ENCODE results near the gene LDOC1. TPM values are rescaled to one million over a fixed set of nuclear protein-coding genes. Genes with fewer than 3 reads are reported as not detected.

The LDOC1 gene
- polyA plus RNA-seq, 1 donor (not counting 4 experiments of a cell fraction or from before 2014, with no cell fraction given): 8.5 TPM

GRCh38 chrX:141183000-141183399 is 6.1 kb upstream of the LDOC1 start:
- H3K4me3 ChIP-seq (ENCODE audit: control insufficient read depth in 2 of 3, extremely low read depth in 1 of 3, insufficient read depth in 2 of 3, low read depth in 1 of 3, low read length in 3 of 3): no peak overlapping the region
- DNase-seq (ENCODE audit: low read depth, low spot score) (no peak), FAIRE-seq (no peak)
- no peaks in the 10 kb centered on the region for H3K27me3 ChIP-seq (ENCODE audit: control insufficient read depth, extremely low read depth, insufficient read depth, low read length)
- H3K79me2 ChIP-seq (ENCODE audit: control insufficient read depth, insufficient read depth, low read length): no peaks in the 10 kb centered on the region
- H3K27ac ChIP-seq (ENCODE audit: control insufficient read depth, insufficient read depth, low read length): no peak overlapping the region
- no peaks in the 10 kb centered on the region for H4K20me1 ChIP-seq (ENCODE audit: control insufficient read depth, extremely low read depth, insufficient read depth, low read length)
- no peaks in the 10 kb centered on the region for H3K36me3 ChIP-seq (ENCODE audit: control insufficient read depth in 2 of 2, extremely low read depth in 1 of 2, insufficient read depth in 2 of 2, low read length in 2 of 2)
- no peak overlapping the region for H2AFZ ChIP-seq (ENCODE audit: control insufficient read depth, low read length)
- dilution Hi-C loops (cut with MboI; ENCODE audit: extremely low pct_ligation_motif_present, low sequenced_read_pairs): no loop called here
- no peak overlapping the region for H3K4me2 ChIP-seq (ENCODE audit: control insufficient read depth, extremely low read depth, insufficient read depth, low read depth, low read length)
- H3K4me1 ChIP-seq (ENCODE audit: control insufficient read depth, extremely low read depth, insufficient read depth, low read length): peaks cover 2% of the 10 kb centered on the region
- H3K9me3 ChIP-seq (ENCODE audit: control insufficient read depth, low read depth, low read length): no peaks in the 10 kb centered on the region
- no peak overlapping the region for H3K9ac ChIP-seq (ENCODE audit: control insufficient read depth, extremely low read depth, insufficient read depth, low read length)
- TF ChIP-seq EZH2 (IDR thresholded peaks at IDR 0.05; ENCODE audit: low read length): no peak
- TF ChIP-seq, protein P1, sequence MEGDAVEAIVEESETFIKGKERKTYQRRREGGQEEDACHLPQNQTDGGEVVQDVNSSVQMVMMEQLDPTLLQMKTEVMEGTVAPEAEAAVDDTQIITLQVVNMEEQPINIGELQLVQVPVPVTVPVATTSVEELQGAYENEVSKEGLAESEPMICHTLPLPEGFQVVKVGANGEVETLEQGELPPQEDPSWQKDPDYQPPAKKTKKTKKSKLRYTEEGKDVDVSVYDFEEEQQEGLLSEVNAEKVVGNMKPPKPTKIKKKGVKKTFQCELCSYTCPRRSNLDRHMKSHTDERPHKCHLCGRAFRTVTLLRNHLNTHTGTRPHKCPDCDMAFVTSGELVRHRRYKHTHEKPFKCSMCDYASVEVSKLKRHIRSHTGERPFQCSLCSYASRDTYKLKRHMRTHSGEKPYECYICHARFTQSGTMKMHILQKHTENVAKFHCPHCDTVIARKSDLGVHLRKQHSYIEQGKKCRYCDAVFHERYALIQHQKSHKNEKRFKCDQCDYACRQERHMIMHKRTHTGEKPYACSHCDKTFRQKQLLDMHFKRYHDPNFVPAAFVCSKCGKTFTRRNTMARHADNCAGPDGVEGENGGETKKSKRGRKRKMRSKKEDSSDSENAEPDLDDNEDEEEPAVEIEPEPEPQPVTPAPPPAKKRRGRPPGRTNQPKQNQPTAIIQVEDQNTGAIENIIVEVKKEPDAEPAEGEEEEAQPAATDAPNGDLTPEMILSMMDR (optimal IDR thresholded peaks at IDR 0.05 in 1 of 3, IDR thresholded peaks at IDR 0.05 in 1 of 3, conservative IDR thresholded peaks at IDR 0.05 in 1 of 3; ENCODE audit: extremely low read depth in 1 of 3, insufficient read depth in 2 of 3, low read length in 3 of 3): no peak
- no peaks in the 10 kb centered on the region for H3K9me1 ChIP-seq (ENCODE audit: control insufficient read depth, extremely low read depth, insufficient read depth, low read length)

- DNase-seq (ENCODE audit: low read depth, low spot score): no peak
- no peak for FAIRE-seq
- no peak overlapping the region for H2AFZ ChIP-seq (ENCODE audit: control insufficient read depth, low read length)
- no peaks in the 10 kb centered on the region for H3K9me1 ChIP-seq (ENCODE audit: control insufficient read depth, extremely low read depth, insufficient read depth, low read length)
- no peak overlapping the region for H3K4me3 ChIP-seq (ENCODE audit: control insufficient read depth in 2 of 3, extremely low read depth in 1 of 3, insufficient read depth in 2 of 3, low read depth in 1 of 3, low read length in 3 of 3)
- H3K9ac ChIP-seq (ENCODE audit: control insufficient read depth, extremely low read depth, insufficient read depth, low read length): no peak overlapping the region
- H3K27ac ChIP-seq (ENCODE audit: control insufficient read depth, insufficient read depth, low read length): no peak overlapping the region
- no peaks in the 10 kb centered on the region for H3K9me3 ChIP-seq (ENCODE audit: control insufficient read depth, low read depth, low read length)
- no peaks in the 10 kb centered on the region for H4K20me1 ChIP-seq (ENCODE audit: control insufficient read depth, extremely low read depth, insufficient read depth, low read length)
- H3K4me1 ChIP-seq (ENCODE audit: control insufficient read depth, extremely low read depth, insufficient read depth, low read length): peaks cover 5% of the 10 kb centered on the region
- no peaks in the 10 kb centered on the region for H3K36me3 ChIP-seq (ENCODE audit: control insufficient read depth in 2 of 2, extremely low read depth in 1 of 2, insufficient read depth in 2 of 2, low read length in 2 of 2)
- H3K27me3 ChIP-seq (ENCODE audit: control insufficient read depth, extremely low read depth, insufficient read depth, low read length): no peaks in the 10 kb centered on the region
- H3K4me2 ChIP-seq (ENCODE audit: control insufficient read depth, extremely low read depth, insufficient read depth, low read depth, low read length): no peak overlapping the region
- TF ChIP-seq, protein P1 (optimal IDR thresholded peaks at IDR 0.05 in 1 of 3, IDR thresholded peaks at IDR 0.05 in 1 of 3, conservative IDR thresholded peaks at IDR 0.05 in 1 of 3; ENCODE audit: extremely low read depth in 1 of 3, insufficient read depth in 2 of 3, low read length in 3 of 3): no peak
- no peak for TF ChIP-seq EZH2 (IDR thresholded peaks at IDR 0.05; ENCODE audit: low read length)
- dilution Hi-C loops (cut with MboI; ENCODE audit: extremely low pct_ligation_motif_present, low sequenced_read_pairs): no loop called here
- H3K79me2 ChIP-seq (ENCODE audit: control insufficient read depth, insufficient read depth, low read length): no peaks in the 10 kb centered on the region
Measured at GRCh38 chrX:141180851-141181250, 3.9 kb upstream of the LDOC1 start.
